HG03575 (cell line): ENCODE measurements around the gene RPS6KB1.
"Not testable (repeated sequence)": the region's sequence is repeated elsewhere in the genome, so short reads cannot be mapped to it uniquely, and the experiment has no call there.

ENCODE experiments used
- ATAC-seq: cut with Tn5 transposase; IDR thresholded peaks from one replicate; pipeline ENCODE4 v1.9.1; 2021; ENCODE audit not compliant: unreplicated experiment, insufficient number of reproducible peaks, low FRiP score; ENCODE audit errors: extremely low read depth

RPS6KB1 gene

DNA sequence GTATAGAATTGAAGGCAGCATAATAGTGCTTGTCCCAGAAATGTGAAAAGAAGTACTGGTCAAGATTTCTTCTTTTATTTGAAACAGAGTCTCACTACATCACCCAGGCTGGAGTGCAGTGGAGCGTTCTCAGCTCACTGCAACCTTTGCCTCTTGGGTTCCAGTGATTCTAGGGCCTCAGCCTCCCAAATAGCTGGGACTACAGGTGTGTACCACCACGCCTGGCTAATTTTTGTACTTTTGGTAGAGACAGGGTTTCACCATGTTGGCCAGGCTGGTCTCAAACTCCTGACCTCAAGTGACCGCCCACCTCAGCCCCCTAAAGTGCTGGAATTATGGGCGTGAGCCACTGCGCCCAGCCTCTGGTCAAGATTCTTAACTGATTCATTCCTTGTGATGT, 27.7 kb downstream of the RPS6KB1 start:
- not testable (repeated sequence) for ATAC-seq

DNA sequence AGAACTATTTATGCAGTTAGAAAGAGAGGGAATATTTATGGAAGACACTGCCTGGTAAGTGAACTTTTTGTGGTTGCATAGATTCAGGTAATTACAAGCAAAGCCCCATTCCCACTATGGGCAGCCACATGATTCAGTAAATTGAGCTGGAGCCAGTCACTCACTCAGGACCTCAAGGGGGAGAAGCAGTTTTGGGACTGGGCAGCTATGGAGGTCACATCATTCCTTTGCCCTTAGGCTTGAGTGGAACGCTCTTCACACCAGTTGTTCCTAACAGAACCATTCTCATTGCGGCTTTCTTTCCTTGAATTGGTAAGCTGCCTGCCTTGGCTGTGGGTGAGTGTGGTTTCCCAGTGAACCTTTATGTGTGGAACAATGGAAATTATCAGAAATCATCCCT, 37.2 kb downstream of the RPS6KB1 start:
- not testable (repeated sequence) for ATAC-seq

DNA sequence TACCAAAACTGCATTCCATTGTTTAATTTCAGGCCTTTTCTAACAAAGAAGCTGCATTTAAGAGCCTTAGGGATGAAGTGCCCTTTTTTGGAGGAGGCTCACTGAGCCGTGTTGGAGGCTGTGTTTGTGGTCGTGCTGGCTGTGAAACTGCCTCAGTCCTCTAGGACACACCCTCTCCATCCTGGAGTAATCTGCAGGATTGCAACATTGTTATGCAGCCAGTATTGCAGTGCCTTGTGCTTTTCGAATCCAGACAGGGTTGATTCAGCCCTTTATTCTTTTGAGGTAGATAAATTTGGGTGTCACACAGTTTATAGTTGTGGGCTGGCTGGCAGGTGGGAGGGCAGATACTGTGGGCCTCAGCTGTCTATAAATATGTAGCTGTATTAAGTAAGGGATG, 37.8 kb downstream of the RPS6KB1 start:
- not testable (repeated sequence) for ATAC-seq

DNA sequence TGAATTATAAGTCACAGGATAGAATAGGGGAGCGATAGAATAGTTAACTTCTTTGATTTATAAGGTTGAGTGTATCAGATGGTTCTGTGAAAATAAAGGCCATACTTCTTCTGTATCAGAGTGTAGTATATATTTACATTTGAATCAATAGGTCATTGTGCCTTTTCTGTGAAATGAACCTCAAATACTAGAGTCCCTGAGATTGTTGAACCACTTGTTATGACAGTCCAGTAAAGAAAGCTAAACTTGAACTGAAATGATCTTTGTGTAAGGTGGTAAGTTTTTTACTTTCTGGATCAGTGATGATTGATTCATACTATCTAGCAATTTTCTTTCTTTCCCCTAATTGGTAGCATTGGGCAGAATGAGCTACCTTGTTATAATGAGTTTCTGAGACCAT, 40.4 kb downstream of the RPS6KB1 start:
- ATAC-seq, result not testable (repeated sequence)

DNA sequence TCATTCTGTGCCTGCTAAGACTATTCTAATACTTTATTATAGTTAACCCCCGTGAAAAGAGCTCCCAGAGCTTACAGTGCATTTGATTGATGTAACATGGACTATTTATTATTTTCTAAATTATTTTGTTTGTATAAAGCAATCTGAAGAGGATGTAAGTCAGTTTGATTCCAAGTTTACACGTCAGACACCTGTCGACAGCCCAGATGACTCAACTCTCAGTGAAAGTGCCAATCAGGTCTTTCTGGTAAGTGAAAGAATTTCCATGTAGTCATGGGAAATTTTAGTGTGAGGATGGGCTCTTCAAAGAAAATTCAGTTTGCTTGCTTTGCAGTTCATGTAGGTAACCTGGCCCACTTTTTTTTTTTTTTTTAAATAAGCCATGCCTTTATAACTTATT, 47.8 kb downstream of the RPS6KB1 start:
- ATAC-seq, result not testable (repeated sequence)

DNA sequence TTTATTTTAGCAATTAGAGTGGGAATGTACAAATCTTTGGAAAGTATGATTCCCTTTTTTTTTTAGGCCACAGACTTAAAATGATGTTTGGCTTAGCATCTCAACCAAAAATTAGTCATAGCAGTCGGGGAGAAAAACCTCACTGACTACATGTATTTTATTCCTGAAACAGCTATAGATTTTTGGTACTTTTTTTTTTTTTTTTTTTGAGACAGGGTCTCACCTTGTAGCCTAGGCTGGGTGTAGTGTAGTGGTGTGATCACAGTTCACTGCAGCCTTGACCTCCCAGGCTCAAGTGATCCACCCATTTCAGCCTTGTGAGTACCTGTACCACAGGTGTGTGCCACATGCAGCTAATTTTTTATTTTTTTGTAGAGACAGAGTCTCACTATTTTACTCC, 48.2 kb downstream of the RPS6KB1 start:
- ATAC-seq, result no peak

DNA sequence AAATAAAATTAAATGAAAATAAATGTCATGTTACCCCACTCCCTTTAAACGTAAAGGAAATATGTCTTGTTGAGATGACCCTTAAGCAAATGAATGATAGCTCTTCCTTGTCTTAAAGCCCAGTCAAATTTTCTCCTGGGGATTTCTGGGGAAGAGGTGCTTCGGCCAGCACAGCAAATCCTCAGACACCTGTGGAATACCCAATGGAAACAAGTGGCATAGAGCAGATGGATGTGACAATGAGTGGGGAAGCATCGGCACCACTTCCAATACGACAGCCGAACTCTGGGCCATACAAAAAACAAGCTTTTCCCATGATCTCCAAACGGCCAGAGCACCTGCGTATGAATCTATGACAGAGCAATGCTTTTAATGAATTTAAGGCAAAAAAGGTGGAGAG, 53.5 kb downstream of the RPS6KB1 start:
- ATAC-seq, result not testable (repeated sequence)

DNA sequence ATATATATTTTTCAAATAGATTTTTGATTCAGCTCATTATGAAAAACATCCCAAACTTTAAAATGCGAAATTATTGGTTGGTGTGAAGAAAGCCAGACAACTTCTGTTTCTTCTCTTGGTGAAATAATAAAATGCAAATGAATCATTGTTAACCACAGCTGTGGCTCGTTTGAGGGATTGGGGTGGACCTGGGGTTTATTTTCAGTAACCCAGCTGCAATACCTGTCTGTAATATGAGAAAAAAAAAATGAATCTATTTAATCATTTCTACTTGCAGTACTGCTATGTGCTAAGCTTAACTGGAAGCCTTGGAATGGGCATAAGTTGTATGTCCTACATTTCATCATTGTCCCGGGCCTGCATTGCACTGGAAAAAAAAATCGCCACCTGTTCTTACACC, 54.4 kb downstream of the RPS6KB1 start:
- ATAC-seq, result not testable (repeated sequence)

DNA sequence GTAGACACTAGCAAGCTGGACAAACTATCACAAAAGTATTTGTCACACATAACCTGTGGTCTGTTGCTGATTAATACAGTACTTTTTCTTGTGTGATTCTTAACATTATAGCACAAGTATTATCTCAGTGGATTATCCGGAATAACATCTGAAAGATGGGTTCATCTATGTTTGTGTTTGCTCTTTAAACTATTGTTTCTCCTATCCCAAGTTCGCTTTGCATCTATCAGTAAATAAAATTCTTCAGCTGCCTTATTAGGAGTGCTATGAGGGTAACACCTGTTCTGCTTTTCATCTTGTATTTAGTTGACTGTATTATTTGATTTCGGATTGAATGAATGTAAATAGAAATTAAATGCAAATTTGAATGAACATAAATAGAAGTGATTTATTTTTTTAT, 57.1 kb downstream of the RPS6KB1 start:
- ATAC-seq, result no peak

DNA sequence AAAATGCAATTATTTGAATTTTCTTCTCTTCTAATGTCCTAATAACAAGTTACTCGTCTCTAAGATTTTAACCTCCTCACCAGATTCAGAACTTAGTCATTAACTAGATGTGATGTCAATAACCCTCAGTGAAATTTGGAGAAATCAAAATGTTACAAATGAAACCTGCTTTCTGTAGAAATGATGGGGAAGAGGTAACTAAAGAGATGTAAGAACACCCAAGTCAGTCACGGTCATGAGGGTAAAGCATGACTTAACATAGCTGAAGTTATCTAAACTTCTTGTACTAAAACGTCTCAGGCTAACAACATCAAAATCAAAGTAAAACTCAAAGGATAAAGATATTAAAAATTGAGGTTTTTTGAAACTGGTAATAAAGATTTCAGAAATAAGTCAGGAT, 61.9 kb downstream of the RPS6KB1 start:
- ATAC-seq, result no peak

DNA sequence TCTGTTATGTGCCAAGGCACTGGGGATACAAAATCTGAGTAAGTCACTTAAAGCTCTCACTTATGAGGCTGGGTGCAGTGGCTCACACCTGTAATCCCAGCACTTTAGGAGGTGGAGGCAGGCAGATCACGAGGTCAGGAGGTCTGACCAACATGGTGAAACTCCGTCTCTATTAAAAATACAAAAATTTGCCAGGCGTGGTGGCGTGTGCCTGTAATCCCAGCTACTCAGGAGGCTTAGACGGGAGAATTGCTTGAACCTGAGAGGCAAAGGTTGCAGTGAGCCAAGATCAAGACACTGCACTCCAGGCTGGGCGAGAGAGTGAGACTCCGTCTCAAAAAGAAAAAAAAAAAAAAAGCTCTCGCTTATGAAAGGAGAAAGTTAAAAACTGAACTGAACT, 66.7 kb downstream of the RPS6KB1 start:
- not testable (repeated sequence) for ATAC-seq

DNA sequence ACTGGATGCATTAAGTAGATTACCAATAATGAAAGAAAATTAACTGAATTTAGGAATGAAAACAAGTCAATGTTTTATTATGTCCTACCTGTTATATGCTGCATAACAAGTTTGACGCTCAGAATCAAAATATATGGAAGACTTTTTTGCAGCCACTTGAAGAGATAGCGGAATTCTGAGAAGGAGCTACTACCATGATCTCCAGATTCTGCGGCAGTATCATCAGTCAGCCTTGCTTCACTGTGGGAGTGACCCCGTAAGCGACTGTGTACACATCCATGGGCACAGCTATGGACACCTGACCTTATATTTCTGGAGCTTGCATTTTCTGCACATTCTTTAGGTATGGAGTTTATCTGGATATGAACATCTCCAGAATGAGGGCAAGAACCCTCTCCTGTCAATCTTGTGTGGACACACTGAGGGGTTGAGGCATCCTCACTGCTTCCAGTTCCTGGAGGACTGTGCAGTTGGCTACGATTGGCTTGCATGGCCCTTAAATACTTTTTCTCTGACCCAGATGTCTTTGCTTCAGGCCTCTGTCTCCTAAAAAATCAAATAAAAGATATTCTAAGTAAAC, 69.9 kb downstream of the RPS6KB1 start:
- ATAC-seq, result no peak

DNA sequence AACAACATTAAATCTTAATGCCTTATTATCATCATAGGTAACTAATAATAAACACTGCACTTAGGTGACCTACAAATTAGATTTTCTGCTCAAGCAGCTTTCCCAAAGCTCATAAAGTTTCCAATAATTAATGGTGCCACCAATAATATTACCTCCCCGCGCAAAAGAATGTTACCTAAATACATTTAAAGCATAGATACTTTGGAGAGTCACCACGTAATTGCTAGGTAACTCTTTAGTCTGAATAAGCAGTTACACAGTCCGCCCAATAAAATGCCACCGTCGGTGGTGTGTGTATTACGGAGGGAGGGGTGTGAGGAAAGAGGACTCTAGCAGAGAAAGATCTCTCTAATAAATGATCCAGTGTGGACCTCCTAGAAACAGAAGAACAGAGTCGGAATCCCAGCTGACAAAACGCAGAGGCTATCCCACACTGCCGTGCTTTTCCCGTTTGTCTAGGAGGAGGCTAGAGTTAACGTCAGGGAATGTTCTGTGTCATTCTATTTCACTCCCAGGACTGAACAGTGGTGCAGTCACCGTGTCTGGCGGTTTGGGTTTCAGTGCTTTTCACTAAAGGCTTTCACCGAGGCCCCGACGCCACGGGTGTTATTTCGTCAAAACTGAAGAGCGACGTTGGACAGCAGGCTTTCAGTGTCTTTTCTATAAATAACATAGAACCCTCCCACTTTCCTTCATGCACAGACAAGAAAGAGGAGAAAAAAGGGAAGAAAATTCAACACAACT, 71.0 kb downstream of the RPS6KB1 start:
- ATAC-seq, result no peak

DNA sequence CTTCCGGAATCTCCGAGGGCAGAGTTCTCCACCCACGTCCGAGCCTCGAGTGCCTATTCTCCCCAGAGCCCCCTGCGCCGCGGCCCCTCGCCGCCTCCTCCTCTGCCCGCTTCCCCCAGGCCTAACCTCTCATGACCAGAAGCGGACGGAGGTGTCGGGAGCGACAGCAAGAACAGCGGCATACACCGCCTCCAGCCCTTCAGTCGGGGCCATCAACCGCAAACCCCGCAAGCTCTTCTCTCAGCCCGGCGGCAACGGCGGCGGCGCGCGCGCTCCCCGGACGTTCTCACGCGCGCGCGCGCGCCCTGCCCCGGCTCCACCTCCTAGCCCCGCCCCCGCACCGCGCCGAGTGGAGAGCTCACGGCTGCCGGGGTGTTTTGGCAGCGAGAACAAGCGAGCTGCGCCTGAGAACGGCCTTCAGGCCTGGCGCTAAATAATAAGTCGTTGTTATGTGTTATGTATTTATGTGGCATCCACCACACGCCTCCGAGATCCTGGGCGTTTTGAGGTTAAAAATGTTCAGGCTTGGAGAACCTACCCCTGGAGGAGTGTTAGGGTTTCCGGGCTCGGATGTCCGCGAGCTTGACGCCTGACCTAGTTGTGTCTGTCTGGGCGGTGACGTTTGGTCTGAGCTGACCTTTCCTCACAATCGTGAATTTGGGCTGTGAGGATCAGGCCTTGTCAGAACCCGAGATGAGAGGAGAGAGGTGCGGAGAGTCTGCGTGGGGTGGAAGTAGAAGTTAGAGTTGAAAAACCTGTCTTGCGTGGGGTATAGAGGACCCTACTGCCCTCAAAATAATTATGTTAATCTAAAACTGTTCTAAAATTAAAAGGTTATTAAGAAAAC, 71.8 kb downstream of the RPS6KB1 start, which contains the start of gene RNFT1:
Gene RNFT1, minus strand, starts transcription at position 259 of the 847 bp plus-strand sequence. Its CDS starts 77 bp downstream, at position 182.
- no peak for ATAC-seq

DNA sequence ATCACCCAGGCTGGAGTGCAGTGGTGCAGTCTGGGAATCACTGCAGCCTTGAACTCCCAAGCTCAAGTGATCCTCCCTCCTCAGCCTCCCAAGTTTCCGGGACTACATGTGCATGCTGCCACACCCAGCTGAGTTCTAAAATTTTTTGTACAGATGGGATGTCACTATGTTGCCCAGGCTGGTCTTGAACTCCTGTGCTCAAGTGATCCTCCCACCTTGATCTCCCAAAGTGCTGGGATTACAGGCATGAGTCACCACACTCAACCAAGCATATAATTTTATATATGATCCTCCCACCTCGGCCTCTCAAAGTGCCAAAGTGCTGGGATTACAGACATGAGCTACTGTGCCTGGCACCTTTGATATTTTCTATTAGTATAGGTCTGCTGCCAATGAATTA, 78.8 kb downstream of the RPS6KB1 start:
- ATAC-seq, result not testable (repeated sequence)

DNA sequence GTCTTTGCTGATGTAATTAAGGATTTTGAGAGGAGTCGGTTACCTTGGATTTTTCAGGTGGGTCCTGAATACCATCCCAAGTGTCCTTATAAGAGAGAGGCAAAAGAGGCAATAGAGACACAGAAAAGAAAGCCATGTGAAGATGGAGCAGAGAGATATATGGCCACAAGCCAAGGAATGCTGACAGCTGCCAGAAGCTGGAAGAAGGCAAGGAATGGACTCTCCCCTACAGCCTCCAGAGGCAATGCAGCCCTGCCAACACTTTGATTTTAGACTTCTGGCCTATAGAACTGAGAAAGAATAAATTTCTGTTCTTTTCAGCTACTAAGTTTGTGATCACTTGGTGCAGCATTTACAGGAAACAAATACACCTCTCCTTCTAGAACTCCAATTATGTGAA, 79.9 kb downstream of the RPS6KB1 start:
- no peak for ATAC-seq

DNA sequence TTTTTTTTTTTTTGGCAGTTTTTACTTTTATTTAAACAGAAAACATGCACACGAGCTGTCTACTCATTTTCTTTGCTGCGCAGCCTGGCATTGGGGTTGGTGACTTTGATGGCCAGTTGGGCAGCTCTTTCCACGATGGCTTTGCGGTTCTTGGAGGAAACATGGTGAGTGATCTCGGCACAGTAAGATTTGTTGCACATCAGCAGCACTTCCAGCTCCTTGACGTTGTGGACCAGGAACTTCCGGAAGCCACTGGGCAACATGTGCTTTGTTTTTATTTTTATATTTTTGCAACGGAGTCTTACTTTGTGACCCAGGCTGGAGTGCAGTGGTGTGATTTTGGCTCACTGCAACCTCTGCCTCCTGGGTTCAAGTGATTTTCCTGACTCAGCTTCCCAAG, 80.6 kb downstream of the RPS6KB1 start:
- not testable (repeated sequence) for ATAC-seq

DNA sequence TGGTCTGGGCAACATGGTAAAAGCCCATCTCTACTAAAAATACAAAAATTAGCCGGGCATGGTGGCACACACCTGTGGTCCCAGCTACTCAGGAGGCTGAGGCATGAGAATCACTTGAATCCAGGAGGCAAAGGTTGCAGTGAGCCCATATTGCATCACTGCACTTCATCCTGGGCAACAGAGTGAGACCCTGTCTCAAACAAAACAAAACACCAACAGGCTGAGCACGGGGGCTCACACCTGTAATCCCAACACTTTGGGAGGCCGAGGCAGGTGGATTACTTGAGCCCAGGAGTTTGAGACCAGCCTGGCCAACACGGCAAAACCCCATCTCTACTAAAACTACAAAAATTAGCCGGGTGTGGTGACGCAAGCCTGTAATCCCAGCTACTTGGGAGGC, 82.2 kb downstream of the RPS6KB1 start:
- ATAC-seq, result not testable (repeated sequence)

DNA sequence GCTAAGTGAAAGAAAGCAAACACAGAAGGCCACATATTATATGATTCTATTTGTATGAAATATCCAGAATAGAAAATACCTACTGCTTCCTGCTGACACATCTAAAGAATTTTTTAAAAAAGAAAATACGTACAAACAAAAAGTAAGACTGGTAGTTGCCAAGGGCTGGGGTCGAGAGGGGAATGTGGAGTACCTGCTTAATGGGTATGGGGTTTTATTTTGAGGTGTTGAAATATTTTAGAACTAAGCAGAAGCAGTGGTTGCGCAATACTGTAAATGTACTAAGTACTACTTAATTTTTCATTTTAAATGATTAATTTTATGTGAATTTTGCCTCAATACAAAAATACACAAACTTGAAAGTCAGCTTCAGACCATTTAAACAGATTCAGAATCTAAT, 103.7 kb downstream of the RPS6KB1 start:
- ATAC-seq, result not testable (repeated sequence)
